ENCODE data around the gene CAMTA1.

The CAMTA1 gene

GRCh38 chr1:7292036-7292681, 506.9 kb downstream of the CAMTA1 start:
- Histone ChIP-seq H3K27ac (ENCODE audit: low read length) (no peak overlapping the region), H3K36me3 (ENCODE audit: insufficient read depth, low read depth, low read length) (no peaks in the 10 kb centered on the region), H3K9ac (ENCODE audit: low read depth, low read length) (no peak overlapping the region), H3K4me3 (ENCODE audit: low read length) (no peak overlapping the region), H3K27me3 (ENCODE audit: insufficient read depth, low read length) (no peaks in the 10 kb centered on the region), H3K4me1 (ENCODE audit: insufficient read depth, low read length) (peaks cover 12% of the 10 kb centered on the region), H3K9me3 (ENCODE audit: insufficient read depth, low read depth, low read length) (peaks cover 5% of the 10 kb centered on the region; the same call in 1 of the 2 replicates)

GRCh38 chr1:7292714-7293419, 507.6 kb downstream of the CAMTA1 start:
- H3K4me3 ChIP-seq (ENCODE audit: low read length): no peak overlapping the region
- H3K36me3 ChIP-seq (ENCODE audit: insufficient read depth, low read depth, low read length): no peaks in the 10 kb centered on the region
- H3K27ac ChIP-seq (ENCODE audit: low read length): no peak overlapping the region
- no peaks in the 10 kb centered on the region for H3K27me3 ChIP-seq (ENCODE audit: insufficient read depth, low read length)
- no peak overlapping the region for H3K9ac ChIP-seq (ENCODE audit: low read depth, low read length)
- H3K4me1 ChIP-seq (ENCODE audit: insufficient read depth, low read length): peaks cover 19% of the 10 kb centered on the region
- H3K9me3 ChIP-seq (ENCODE audit: insufficient read depth, low read depth, low read length): peaks cover 5% of the 10 kb centered on the region; the same call in 1 of the 2 replicates

- Histone ChIP-seq H3K4me1 (ENCODE audit: insufficient read depth, low read length) (peaks cover 30% of the 10 kb centered on the region), H3K4me3 (ENCODE audit: low read length) (no peak overlapping the region), H3K9ac (ENCODE audit: low read depth, low read length) (peak overlapping the region; percentile 34; the same call in 1 of the 2 replicates), H3K36me3 (ENCODE audit: insufficient read depth, low read depth, low read length) (no peaks in the 10 kb centered on the region), H3K27me3 (ENCODE audit: insufficient read depth, low read length) (no peaks in the 10 kb centered on the region), H3K27ac (ENCODE audit: low read length) (no peak overlapping the region), H3K9me3 (ENCODE audit: insufficient read depth, low read depth, low read length) (peaks cover 5% of the 10 kb centered on the region; the same call in 1 of the 2 replicates)
Observed at GRCh38 chr1:7293702-7294629, 508.7 kb downstream of the CAMTA1 start.

GRCh38 chr1:7294636-7295035, 509.4 kb downstream of the CAMTA1 start:
- Histone ChIP-seq H3K27me3 (ENCODE audit: insufficient read depth, low read length) (no peaks in the 10 kb centered on the region), H3K9me3 (ENCODE audit: insufficient read depth, low read depth, low read length) (peaks cover 5% of the 10 kb centered on the region; the same call in 1 of the 2 replicates), H3K4me3 (ENCODE audit: low read length) (no peak overlapping the region), H3K9ac (ENCODE audit: low read depth, low read length) (no peak overlapping the region), H3K4me1 (ENCODE audit: insufficient read depth, low read length) (peaks cover 37% of the 10 kb centered on the region), H3K36me3 (ENCODE audit: insufficient read depth, low read depth, low read length) (no peaks in the 10 kb centered on the region), H3K27ac (ENCODE audit: low read length) (no peak overlapping the region)

GRCh38 chr1:7295946-7296345, 510.7 kb downstream of the CAMTA1 start:
- Histone ChIP-seq H3K4me3 (ENCODE audit: low read length) (no peak overlapping the region), H3K27me3 (ENCODE audit: insufficient read depth, low read length) (no peaks in the 10 kb centered on the region), H3K9me3 (ENCODE audit: insufficient read depth, low read depth, low read length) (peaks cover 5% of the 10 kb centered on the region; the same call in 1 of the 2 replicates), H3K4me1 (ENCODE audit: insufficient read depth, low read length) (peaks cover 42% of the 10 kb centered on the region), H3K9ac (ENCODE audit: low read depth, low read length) (no peak overlapping the region), H3K36me3 (ENCODE audit: insufficient read depth, low read depth, low read length) (no peaks in the 10 kb centered on the region), H3K27ac (ENCODE audit: low read length) (no peak overlapping the region)

- Histone ChIP-seq H3K36me3 (ENCODE audit: insufficient read depth, low read depth, low read length) (no peaks in the 10 kb centered on the region), H3K27ac (ENCODE audit: low read length) (peak overlapping the region; percentile 82), H3K27me3 (ENCODE audit: insufficient read depth, low read length) (no peaks in the 10 kb centered on the region), H3K4me1 (ENCODE audit: insufficient read depth, low read length) (peaks cover 42% of the 10 kb centered on the region), H3K4me3 (ENCODE audit: low read length) (no peak overlapping the region), H3K9me3 (ENCODE audit: insufficient read depth, low read depth, low read length) (peaks cover 5% of the 10 kb centered on the region; the same call in 1 of the 2 replicates), H3K9ac (ENCODE audit: low read depth, low read length) (no peak overlapping the region; the same call in 1 of the 2 replicates)
Observed at GRCh38 chr1:7296968-7297367, 511.7 kb downstream of the CAMTA1 start.

GRCh38 chr1:7298145-7298544, 512.9 kb downstream of the CAMTA1 start:
- H3K9me3 ChIP-seq (ENCODE audit: insufficient read depth, low read depth, low read length): peaks cover 5% of the 10 kb centered on the region; the same call in 1 of the 2 replicates
- H3K4me1 ChIP-seq (ENCODE audit: insufficient read depth, low read length): peaks cover 44% of the 10 kb centered on the region
- H3K27me3 ChIP-seq (ENCODE audit: insufficient read depth, low read length): no peaks in the 10 kb centered on the region
- no peaks in the 10 kb centered on the region for H3K36me3 ChIP-seq (ENCODE audit: insufficient read depth, low read depth, low read length)
- peak overlapping the region; percentile 7; the same call in 1 of the 2 replicates for H3K4me3 ChIP-seq (ENCODE audit: low read length)
- H3K27ac ChIP-seq (ENCODE audit: low read length): peak overlapping the region; percentile 82
- peak overlapping the region; percentile 65; the same call in 1 of the 2 replicates for H3K9ac ChIP-seq (ENCODE audit: low read depth, low read length)

GRCh38 chr1:7298749-7299151, 513.5 kb downstream of the CAMTA1 start:
- Histone ChIP-seq H3K4me3 (ENCODE audit: low read length) (peak overlapping the region; percentile 7; the same call in 1 of the 2 replicates), H3K27ac (ENCODE audit: low read length) (peak overlapping the region; percentile 59)

GRCh38 chr1:7299329-7299799, 514.1 kb downstream of the CAMTA1 start:
- peak overlapping the region; percentile 65; the same call in 1 of the 2 replicates for H3K9ac ChIP-seq (ENCODE audit: low read depth, low read length)
- no peaks in the 10 kb centered on the region for H3K27me3 ChIP-seq (ENCODE audit: insufficient read depth, low read length)
- no peak overlapping the region for H3K4me3 ChIP-seq (ENCODE audit: low read length)
- peaks cover 5% of the 10 kb centered on the region; the same call in 1 of the 2 replicates for H3K9me3 ChIP-seq (ENCODE audit: insufficient read depth, low read depth, low read length)
- H3K36me3 ChIP-seq (ENCODE audit: insufficient read depth, low read depth, low read length): no peaks in the 10 kb centered on the region
- peak overlapping the region; percentile 26 for H3K27ac ChIP-seq (ENCODE audit: low read length)
- peaks cover 37% of the 10 kb centered on the region for H3K4me1 ChIP-seq (ENCODE audit: insufficient read depth, low read length)

More at GRCh38 chr1:7298749-7299151, 513.5 kb downstream of the CAMTA1 start:
- Histone ChIP-seq H3K27me3 (ENCODE audit: insufficient read depth, low read length) (no peaks in the 10 kb centered on the region), H3K4me1 (ENCODE audit: insufficient read depth, low read length) (peaks cover 43% of the 10 kb centered on the region), H3K9ac (ENCODE audit: low read depth, low read length) (peak overlapping the region; percentile 65; the same call in 1 of the 2 replicates), H3K9me3 (ENCODE audit: insufficient read depth, low read depth, low read length) (peaks cover 5% of the 10 kb centered on the region; the same call in 1 of the 2 replicates), H3K36me3 (ENCODE audit: insufficient read depth, low read depth, low read length) (no peaks in the 10 kb centered on the region)

- peak overlapping the region; percentile 26 for H3K27ac ChIP-seq (ENCODE audit: low read length)
- no peak overlapping the region; the same call in 1 of the 2 replicates for H3K9ac ChIP-seq (ENCODE audit: low read depth, low read length)
- H3K4me1 ChIP-seq (ENCODE audit: insufficient read depth, low read length): peaks cover 34% of the 10 kb centered on the region
- no peaks in the 10 kb centered on the region for H3K27me3 ChIP-seq (ENCODE audit: insufficient read depth, low read length)
- peaks cover 5% of the 10 kb centered on the region; the same call in 1 of the 2 replicates for H3K9me3 ChIP-seq (ENCODE audit: insufficient read depth, low read depth, low read length)
- H3K36me3 ChIP-seq (ENCODE audit: insufficient read depth, low read depth, low read length): no peaks in the 10 kb centered on the region
- H3K4me3 ChIP-seq (ENCODE audit: low read length): no peak overlapping the region
Observed at GRCh38 chr1:7299994-7300393, 514.7 kb downstream of the CAMTA1 start.
